K562 (cell line): ENCODE measurements around the gene RABL3. TPM values are rescaled to one million over a fixed set of nuclear protein-coding genes. Genes with fewer than 3 reads are reported as not detected.

Experiments used
- ATAC-seq: fragments of 200-7000 bp; cut with Tn5 transposase; 3 replicates; pipeline ENCODE4 v1.9.1; 2020; ENCODE audit warnings: moderate library complexity
- BruUV-seq: library from RNA; stranded (reverse); fragments of 400-500 nt; replicated peaks from 2 replicates; lab custom pipeline; 2021; lab: Mats Ljungman, UMichigan
- CTCF ChIA-PET: fragments of 300-600 bp; formaldehyde crosslinking; extraction: SDS; loops from one replicate; lab custom pipeline; 2021; ENCODE audit warnings: low intra/inter-chr PET ratio; lab: Yijun Ruan, JAX
- POLR2A ChIA-PET: fragments of 300-600, 350-650 bp; sonication (Branson Sonifier 250); formaldehyde crosslinking; extraction: SDS; loops from one replicate; lab custom pipeline; 2021; ENCODE audit warnings: antibody characterized with exemption, inconsistent platforms; lab: Yijun Ruan, JAX
- DNase-seq, 4 experiments: peaks; one replicate each; pipeline versions ENCODE4 v3.0.0 to v3.0.0-alpha.2; 2011 to 2018; ENCODE audit warnings: low spot score in 3 of 4, mixed read lengths in 3 of 4; ENCODE audit errors: extremely low read depth in 1 of 4
- FAIRE-seq: peaks from 2 replicates; lab custom pipeline; 2011; peaks lifted over from hg19 to GRCh38; lab: Jason Lieb, UNC
- H2AFZ ChIP-seq: 2 replicates; pipeline ENCODE4 v1.6.0; 2011; ENCODE audit warnings: low read depth, low read length, control low read depth, inconsistent platforms
- H3K27ac ChIP-seq: fragments of 200-600 bp; 3 replicates; pipeline ENCODE4 v1.8.0; 2011; ENCODE audit warnings: low read depth, mild to moderate bottlenecking, control low read depth, inconsistent platforms, low read length, moderate library complexity, mixed read lengths; ENCODE audit errors: extremely low read depth
- H3K27me3 ChIP-seq, 2 experiments: fragments of 300-600 bp in 1 of 2; 2 replicates in 1 of 2; 3 replicates in 1 of 2; pipeline versions ENCODE4 v1.6.0 to v1.8.0; 2011; ENCODE audit warnings: inconsistent platforms in 2 of 2, low read length in 2 of 2, mild to moderate bottlenecking in 1 of 2, mixed read lengths in 1 of 2, moderate library complexity in 1 of 2; ENCODE audit not compliant: control insufficient read depth in 2 of 2, insufficient read depth in 2 of 2
- H3K36me3 ChIP-seq: fragments of 300-600 bp; 3 replicates; pipeline ENCODE4 v1.8.0; 2011; ENCODE audit warnings: mild to moderate bottlenecking, low read length, inconsistent platforms; ENCODE audit not compliant: control insufficient read depth, insufficient read depth
- H3K4me1 ChIP-seq, 2 experiments: fragments of 200-600 bp in 1 of 2; replicated peaks in 1 of 2; 2 replicates in 1 of 2; 3 replicates in 1 of 2; pipeline versions ENCODE4 v1.5.1 to v1.8.0; 2011; ENCODE audit warnings: inconsistent platforms in 2 of 2, low read length in 2 of 2, mild to moderate bottlenecking in 1 of 2, mixed read lengths in 1 of 2, moderate library complexity in 1 of 2; ENCODE audit not compliant: control insufficient read depth in 2 of 2, insufficient read depth in 2 of 2
- H3K4me2 ChIP-seq: 2 replicates; pipeline ENCODE4 v1.6.1; 2011; ENCODE audit warnings: low read length, control low read depth, inconsistent platforms, mixed read lengths; ENCODE audit not compliant: insufficient read depth
- H3K4me3 ChIP-seq: fragments of 200-600 bp; sonication (generic), shearing (Covaris generic); 2 replicates; pipeline ENCODE4 v1.5.1; 2016; ENCODE audit warnings: control low read depth, inconsistent platforms
- H3K79me2 ChIP-seq: fragments of 200-600 bp; 3 replicates; pipeline ENCODE4 v1.8.0; 2011; ENCODE audit warnings: low read length, inconsistent platforms; ENCODE audit not compliant: control insufficient read depth, insufficient read depth
- H3K9ac ChIP-seq, 2 experiments: 2 replicates each; pipeline versions ENCODE4 v1.6.0 to v1.6.1; 2011; ENCODE audit warnings: low read depth in 2 of 2, low read length in 2 of 2, control low read depth in 1 of 2, inconsistent platforms in 1 of 2, mild to moderate bottlenecking in 1 of 2, mixed read lengths in 1 of 2; ENCODE audit not compliant: insufficient read depth in 1 of 2
- H3K9me1 ChIP-seq: one replicate; pipeline ENCODE4 v1.6.0; 2011; ENCODE audit warnings: inconsistent platforms, mild to moderate bottlenecking, low read length, moderate library complexity; ENCODE audit not compliant: control insufficient read depth, insufficient read depth
- H3K9me3 ChIP-seq: replicated peaks from 2 replicates; pipeline ENCODE4 v1.5.1; 2011; ENCODE audit warnings: low read depth, low read length, inconsistent platforms; ENCODE audit not compliant: control insufficient read depth, insufficient read depth
- H4K20me1 ChIP-seq: replicated peaks from 2 replicates; pipeline ENCODE4 v1.6.1; 2011; ENCODE audit warnings: low read length, inconsistent platforms, mixed read lengths; ENCODE audit not compliant: control insufficient read depth, insufficient read depth
- C11orf30 ChIP-seq: fragments of 450-650 bp; IDR thresholded peaks from 2 replicates; pipeline ENCODE4 v1.6.1; 2016; ENCODE audit warnings: low read depth, mild to moderate bottlenecking
- MAFF ChIP-seq: IDR thresholded peaks from 2 replicates; pipeline ENCODE4 v1.6.1; 2012; ENCODE audit warnings: low read length, improper control_type of control experiment
- MAFG ChIP-seq: fragments of 450-650 bp; conservative IDR thresholded peaks from 2 replicates; pipeline ENCODE4 v1.6.1; 2016; ENCODE audit warnings: missing genetic modification characterization, missing compliant biosample characterization
- NFE2 ChIP-seq: IDR thresholded peaks from 2 replicates; pipeline ENCODE4 v1.6.1; 2014; ENCODE audit warnings: antibody characterized with exemption, low read depth
- POLR3A ChIP-seq: IDR thresholded peaks from 2 replicates; pipeline ENCODE4 v1.6.1; 2011; ENCODE audit warnings: borderline replicate concordance, mild to moderate bottlenecking, moderate library complexity; ENCODE audit not compliant: insufficient read length, insufficient read depth; ENCODE audit errors: extremely low read depth
- RCOR1 ChIP-seq, 2 experiments: IDR thresholded peaks; 2 replicates each; pipeline ENCODE4 v1.6.1; 2012; ENCODE audit warnings: low read depth in 2 of 2, low read length in 2 of 2, borderline replicate concordance in 1 of 2, improper control_type of control experiment in 1 of 2
- SIX5 ChIP-seq, 2 experiments: IDR thresholded peaks; 2 replicates each; pipeline ENCODE4 v1.6.1; 2011; ENCODE audit warnings: low read length in 2 of 2, borderline replicate concordance in 1 of 2, low read depth in 1 of 2, mild to moderate bottlenecking in 1 of 2, moderate library complexity in 1 of 2; ENCODE audit not compliant: insufficient read depth in 1 of 2
- SMARCA4 ChIP-seq: fragments of 450-650 bp; IDR thresholded peaks from 2 replicates; pipeline ENCODE4 v1.6.1; 2016
- ZBTB40 ChIP-seq, 2 experiments: fragments of 450-650 bp in 1 of 2; sonication (generic) in 1 of 2; formaldehyde crosslinking in 1 of 2; IDR thresholded peaks; 2 replicates each; pipeline versions ENCODE4 v1.7.1 to v1.9.0; 2016 to 2022; ENCODE audit warnings: inconsistent platforms in 1 of 2, mild to moderate bottlenecking in 1 of 2, missing genetic modification reagents in 1 of 2
- ZNF316 ChIP-seq: fragments of 450-650 bp; IDR thresholded peaks from 2 replicates; pipeline ENCODE4 v1.6.1; 2016
- WGBS: fragments of 100-300 bp; shearing (Covaris generic); methylation state at CpG from one replicate; pipeline ENCODE4 v1.1.6; 2016; ENCODE audit warnings: low coverage, mixed read lengths; ENCODE audit not compliant: insufficient coverage; ENCODE audit errors: missing lambda C conversion rate; 5-methylcytosine and 5-hydroxymethylcytosine counted together
- in situ Hi-C: fragments of 300-500 bp; cut with MboI; formaldehyde crosslinking; loops from 4 replicates; pipeline ENCODE4 v1.15.0; 2018; ENCODE audit warnings: inconsistent platforms, mixed read lengths
- intact Hi-C: fragments of 100-400 bp; cut with micrococcal nuclease; formaldehyde crosslinking; loops from 2 replicates; pipeline ENCODE4 v1.14.2; 2022
- polyA plus RNA-seq, 8 experiments: library from polyadenylated mRNA; depleted of rRNA in 4 of 8; stranded (reverse) in 5 of 8; unstranded in 3 of 8; fragments of >200 nt; fragmentation: Nextera tagmentation in 2 of 8; fragmentation: Illumina TruSeq in 1 of 8; extraction: Ambion mirVana in 2 of 8; extraction: Trizol in 1 of 8; gene quantifications; 2 replicates each; pipeline versions ENCODE4 v1.2.1 to v1.2.3, GENCODE V29; 2011 to 2014; ENCODE audit warnings: inconsistent platforms in 1 of 8, missing spikeins in 1 of 8
- total RNA-seq, 7 experiments: library from RNA; depleted of rRNA in 6 of 7; stranded (reverse); fragments of >200 nt in 6 of 7; fragmentation: Illumina TruSeq in 2 of 7; extraction: Trizol in 2 of 7; gene quantifications; 2 replicates each; pipeline versions ENCODE4 v1.2.1 to v1.2.3, GENCODE V29; 2011 to 2021; ENCODE audit warnings: low replicate concordance in 1 of 7

The RABL3 gene
- total and polyA plus RNA-seq, 9 of the 15 experiments (the other 6 are each of a cell fraction or from before 2014, with no cell fraction given) = 6.5 to 30.7 (median 12.3) TPM

- no peaks in the 10 kb centered on the region for H3K79me2 ChIP-seq
- H3K9me3 ChIP-seq = peaks cover under 1% of the 10 kb centered on the region; the same call in 1 of the 2 replicates
- H3K4me3 ChIP-seq = no peak overlapping the region
- H4K20me1 ChIP-seq = no peaks in the 10 kb centered on the region
- H2AFZ ChIP-seq = peak overlapping the region; percentile 48
- ATAC-seq (no peak), FAIRE-seq (no peak), DNase-seq (peak in 1 of 4 experiments; percentile 10)
- TF ChIP-seq RCOR1 (IDR thresholded peaks at IDR 0.05; ENCODE audit: borderline replicate concordance in 1 of 2, low read depth in 2 of 2, low read length in 2 of 2) (no peak), SMARCA4 (peak; percentile 18; the same call in 1 of the 2 replicates), C11orf30 (peak; percentile 52), NFE2 (peak; percentile 58), MAFG (tag) (peak; percentile 60; the same call in 1 of the 2 replicates), ZBTB40 (IDR thresholded peaks at IDR 0.05) (0 out of 2 replicates have a peak, but pooled peaks have one; percentile 21), ZBTB40 (CRISPR knock-in tag; IDR thresholded peaks at IDR 0.05) (no peak), POLR3A (no peak), MAFF (peak; percentile 25; the same call in 1 of the 2 replicates), SIX5 (IDR thresholded peaks at IDR 0.05; ENCODE audit: borderline replicate concordance in 1 of 2, insufficient read depth in 1 of 2, low read depth in 1 of 2, low read length in 2 of 2) (no peak), ZNF316 (peak; percentile 67)
- 0 out of 4 replicates have a peak overlapping the region, but pooled peaks of 1 of the 2 experiments have one; percentile 20 for H3K9ac ChIP-seq
- peaks cover 0 to 41% of the 10 kb centered on the region in 2 experiments; a peak in 4 of 5 replicates for H3K4me1 ChIP-seq
- intact Hi-C loops = no loop called here
- no peaks in the 10 kb centered on the region for H3K36me3 ChIP-seq
- no peak overlapping the region; the same call in 1 of the 2 replicates for H3K4me2 ChIP-seq
- in situ Hi-C loops = no loop called here
- H3K9me1 ChIP-seq = no peaks in the 10 kb centered on the region
- H3K27me3 ChIP-seq = no peaks in the 10 kb centered on the region
- WGBS = 20% methylated on average over 5 of the region's 5 CpGs
- ChIA-PET POLR2A (interaction anchor here (0.7 kb wide), 1 partner anchor 24 kb away, joined by 3 read pairs; no protein-coding TSS in a partner anchor), CTCF (no interaction called here)
- no peak overlapping the region for H3K27ac ChIP-seq
- BruUV-seq = no TSS peak
These were observed 95.4 kb downstream of the RABL3 start for GRCh38 chr3:120646771-120647432.
